ENCODE data around the gene DTNA.

DNA sequence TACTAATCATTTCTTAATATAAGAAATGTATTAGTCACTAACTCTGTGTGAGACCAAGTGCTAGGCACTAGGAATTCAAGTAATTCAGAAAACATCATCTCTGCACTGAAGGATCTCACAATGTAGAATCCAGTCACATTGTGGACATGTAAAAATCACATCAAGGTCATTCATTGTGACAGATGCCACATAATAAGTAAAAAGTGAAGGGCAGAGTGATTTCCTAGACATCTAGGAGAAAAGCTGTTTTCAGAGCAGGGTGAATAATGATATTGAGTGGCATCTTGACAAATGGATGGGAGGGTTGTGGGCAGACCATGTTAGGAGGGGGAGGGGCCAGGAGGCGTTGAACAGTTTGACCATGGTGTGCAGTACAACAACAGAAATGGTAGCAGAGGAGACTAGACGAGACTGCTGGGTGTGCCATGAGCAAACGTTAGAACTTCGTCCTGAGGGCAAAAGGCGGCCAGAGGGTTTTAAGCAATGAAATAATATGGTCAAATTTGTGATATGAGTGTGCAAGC is 93.8 kb downstream of the DTNA start:
- TF ChIP-seq CTCF (IDR thresholded peaks at IDR 0.05; ENCODE audit: low read length), result no peak
- TF ChIP-seq EZH2 (IDR thresholded peaks at IDR 0.05; ENCODE audit: borderline replicate concordance, low read length), result no peak

Data from OCI-LY1 (cell line).